Measurements from ENCODE around the gene LRRC8E.

DNA sequence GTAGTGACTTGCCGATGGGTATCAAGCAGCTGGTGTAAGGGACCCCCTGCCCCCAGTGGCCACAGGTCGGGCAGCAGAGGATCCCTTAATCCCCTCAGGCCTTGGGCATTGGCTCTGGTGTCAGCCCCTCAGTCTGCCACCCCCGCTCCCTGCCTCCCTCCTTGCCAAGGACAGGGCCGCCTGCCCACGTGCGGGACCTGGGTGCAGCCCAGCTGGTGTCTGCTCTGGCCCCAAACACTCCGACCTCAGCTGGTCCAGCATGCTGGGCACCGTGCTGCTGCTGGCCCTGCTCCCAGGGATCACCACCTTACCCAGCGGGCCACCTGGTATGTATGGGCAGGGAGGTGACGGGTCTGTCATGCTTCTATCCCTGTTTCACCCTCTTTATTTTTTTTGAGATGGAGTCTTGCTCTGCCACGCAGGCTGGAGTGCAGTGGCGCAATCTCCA lies 26.3 kb downstream of the LRRC8E start, which contains the start of gene TGFBR3L:
- no peak for TF ChIP-seq POLR2A (IDR thresholded peaks at IDR 0.05)
- TF ChIP-seq, protein P1, sequence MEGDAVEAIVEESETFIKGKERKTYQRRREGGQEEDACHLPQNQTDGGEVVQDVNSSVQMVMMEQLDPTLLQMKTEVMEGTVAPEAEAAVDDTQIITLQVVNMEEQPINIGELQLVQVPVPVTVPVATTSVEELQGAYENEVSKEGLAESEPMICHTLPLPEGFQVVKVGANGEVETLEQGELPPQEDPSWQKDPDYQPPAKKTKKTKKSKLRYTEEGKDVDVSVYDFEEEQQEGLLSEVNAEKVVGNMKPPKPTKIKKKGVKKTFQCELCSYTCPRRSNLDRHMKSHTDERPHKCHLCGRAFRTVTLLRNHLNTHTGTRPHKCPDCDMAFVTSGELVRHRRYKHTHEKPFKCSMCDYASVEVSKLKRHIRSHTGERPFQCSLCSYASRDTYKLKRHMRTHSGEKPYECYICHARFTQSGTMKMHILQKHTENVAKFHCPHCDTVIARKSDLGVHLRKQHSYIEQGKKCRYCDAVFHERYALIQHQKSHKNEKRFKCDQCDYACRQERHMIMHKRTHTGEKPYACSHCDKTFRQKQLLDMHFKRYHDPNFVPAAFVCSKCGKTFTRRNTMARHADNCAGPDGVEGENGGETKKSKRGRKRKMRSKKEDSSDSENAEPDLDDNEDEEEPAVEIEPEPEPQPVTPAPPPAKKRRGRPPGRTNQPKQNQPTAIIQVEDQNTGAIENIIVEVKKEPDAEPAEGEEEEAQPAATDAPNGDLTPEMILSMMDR (IDR thresholded peaks at IDR 0.05), result no peak
